Neural crest cell (in vitro differentiated cells): Measurements from ENCODE around the gene JPH4. TPM values are rescaled to one million over a fixed set of nuclear protein-coding genes. Genes with fewer than 3 reads are reported as not detected.
"Not testable (repeated sequence)": the region's sequence is repeated elsewhere in the genome, so short reads cannot be mapped to it uniquely, and the experiment has no call there.

Experiments used
- DNase-seq: peaks from one replicate; pipeline ENCODE4 v3.0.0; 2021; ENCODE audit warnings: low read depth, mixed read lengths, low spot score
- H3K27ac Mint-ChIP-seq: one replicate; pipeline ENCODE4 v1.8.0; 2021; ENCODE audit warnings: mild to moderate bottlenecking, mixed read lengths; ENCODE audit not compliant: unreplicated experiment
- H3K27me3 Mint-ChIP-seq: 2 replicates; pipeline ENCODE4 v1.8.0; 2021; ENCODE audit warnings: low read depth, mild to moderate bottlenecking, mixed read lengths
- H3K36me3 Mint-ChIP-seq: 2 replicates; pipeline ENCODE4 v1.8.0; 2021; ENCODE audit warnings: low read depth, mild to moderate bottlenecking, mixed read lengths
- H3K4me1 Mint-ChIP-seq: 2 replicates; pipeline ENCODE4 v1.8.0; 2021; ENCODE audit warnings: mixed read lengths
- H3K4me3 Mint-ChIP-seq: one replicate; pipeline ENCODE4 v1.8.0; 2021; ENCODE audit warnings: mild to moderate bottlenecking, mixed read lengths
- H3K9me3 Mint-ChIP-seq: 2 replicates; pipeline ENCODE4 v1.8.0; 2021; ENCODE audit warnings: mixed read lengths
- CTCF ChIP-seq: fragments of 200-600 bp; sonication (generic); conservative IDR thresholded peaks from 2 replicates; pipeline ENCODE4 v1.5.0; 2021; ENCODE audit warnings: antibody characterized with exemption, mild to moderate bottlenecking
- total RNA-seq: library from RNA; stranded (reverse); gene quantifications from 2 replicates; pipeline ENCODE4 v1.2.1, GENCODE V29; 2021

Gene JPH4
- total RNA-seq, 1 donor from 2014 or later: 1.4 TPM

- H3K27ac Mint-ChIP-seq: no peak overlapping the region
- H3K36me3 Mint-ChIP-seq: no peaks in the 10 kb centered on the region
- DNase-seq: no peak
- TF ChIP-seq CTCF: no peak
- no peaks in the 10 kb centered on the region for H3K4me1 Mint-ChIP-seq
- no peaks in the 10 kb centered on the region for H3K9me3 Mint-ChIP-seq
- no peak overlapping the region for H3K4me3 Mint-ChIP-seq
- peaks cover 79% of the 10 kb centered on the region for H3K27me3 Mint-ChIP-seq
Observed at GRCh38 chr14:23612354-23612732, 33.8 kb upstream of the JPH4 start.

- no peak overlapping the region for H3K27ac Mint-ChIP-seq
- H3K4me3 Mint-ChIP-seq: no peak overlapping the region
- no peak for TF ChIP-seq CTCF
- no peak for DNase-seq
- H3K27me3 Mint-ChIP-seq: peaks cover 84% of the 10 kb centered on the region
- H3K36me3 Mint-ChIP-seq: no peaks in the 10 kb centered on the region
- H3K9me3 Mint-ChIP-seq: no peaks in the 10 kb centered on the region
- no peaks in the 10 kb centered on the region for H3K4me1 Mint-ChIP-seq
Observed at GRCh38 chr14:23610815-23611289, 32.3 kb upstream of the JPH4 start.

- Mint-ChIP-seq H3K9me3 (no peaks in the 10 kb centered on the region), H3K36me3 (no peaks in the 10 kb centered on the region), H3K4me3 (no peak overlapping the region), H3K4me1 (no peaks in the 10 kb centered on the region), H3K27me3 (peaks cover 84% of the 10 kb centered on the region), H3K27ac (no peak overlapping the region)
- no peak for DNase-seq
- TF ChIP-seq CTCF: no peak
Observed at GRCh38 chr14:23610090-23610814, 31.7 kb upstream of the JPH4 start.

- not testable (repeated sequence) for H3K9me3 Mint-ChIP-seq, H3K4me1 Mint-ChIP-seq, H3K36me3 Mint-ChIP-seq, DNase-seq, H3K4me3 Mint-ChIP-seq, H3K27ac Mint-ChIP-seq
- peaks cover 81% of the 10 kb centered on the region for H3K27me3 Mint-ChIP-seq
Observed at GRCh38 chr14:23609411-23610089, 31.0 kb upstream of the JPH4 start.

- no peak for DNase-seq
- Mint-ChIP-seq H3K4me1 (no peaks in the 10 kb centered on the region), H3K4me3 (no peak overlapping the region), H3K9me3 (no peaks in the 10 kb centered on the region), H3K36me3 (no peaks in the 10 kb centered on the region), H3K27me3 (peaks cover 75% of the 10 kb centered on the region), H3K27ac (no peak overlapping the region)
- no peak for TF ChIP-seq CTCF
Observed at GRCh38 chr14:23609001-23609400, 30.4 kb upstream of the JPH4 start.

- no peak for TF ChIP-seq CTCF
- no peak for DNase-seq
Observed at GRCh38 chr14:23608454-23608853, 29.9 kb upstream of the JPH4 start.

More at GRCh38 chr14:23608454-23608853, 29.9 kb upstream of the JPH4 start:
- Mint-ChIP-seq H3K27ac (no peak overlapping the region), H3K27me3 (peaks cover 70% of the 10 kb centered on the region), H3K4me1 (no peaks in the 10 kb centered on the region), H3K36me3 (no peaks in the 10 kb centered on the region), H3K4me3 (no peak overlapping the region), H3K9me3 (no peaks in the 10 kb centered on the region)
